Ectodermal cell (in vitro differentiated cells): ENCODE results near the gene RRP36.
"Not testable (repeated sequence)": the region's sequence is repeated elsewhere in the genome, so short reads cannot be mapped to it uniquely, and the experiment has no call there.

Source experiments
- H3K27ac ChIP-seq: 2 replicates; pipeline ENCODE4 v1.7.0; 2013; ENCODE audit warnings: mild to moderate bottlenecking, low read depth, low read length; ENCODE audit not compliant: insufficient read depth, poor library complexity, severe bottlenecking
- H3K27me3 ChIP-seq: 2 replicates; pipeline ENCODE4 v1.7.0; 2013; ENCODE audit warnings: mild to moderate bottlenecking, low read length; ENCODE audit not compliant: insufficient read depth, control insufficient read depth, poor library complexity, severe bottlenecking
- H3K36me3 ChIP-seq: one replicate; pipeline ENCODE4 v1.7.0; 2013; ENCODE audit warnings: low read length; ENCODE audit not compliant: control insufficient read depth, insufficient read depth
- H3K4me1 ChIP-seq: one replicate; pipeline ENCODE4 v1.7.0; 2013; ENCODE audit warnings: low read length; ENCODE audit not compliant: control insufficient read depth, insufficient read depth
- H3K4me3 ChIP-seq: 2 replicates; pipeline ENCODE4 v1.7.0; 2013; ENCODE audit warnings: low read depth, low read length, control low read depth; ENCODE audit not compliant: insufficient read depth
- H3K9me3 ChIP-seq: 2 replicates; pipeline ENCODE4 v1.7.0; 2013; ENCODE audit warnings: mild to moderate bottlenecking, low read length, moderate library complexity; ENCODE audit not compliant: control insufficient read depth
- WGBS, 2 experiments: methylation state at CpG; one replicate each; pipeline ENCODE4 v1.1.7; 2013; ENCODE audit warnings: missing lambda C conversion rate in 2 of 2; 5-methylcytosine and 5-hydroxymethylcytosine counted together

RRP36 gene

GRCh38 chr6:42984924-42985475 lies 36.4 kb upstream of the RRP36 start:
- no peaks in the 10 kb centered on the region for H3K9me3 ChIP-seq
- H3K4me1 ChIP-seq = peaks cover 10% of the 10 kb centered on the region
- peak overlapping the region; percentile 74 for H3K4me3 ChIP-seq
- H3K36me3 ChIP-seq = peaks cover 3% of the 10 kb centered on the region
- H3K27me3 ChIP-seq = no peaks in the 10 kb centered on the region
- WGBS, 2 experiments = 19 to 21% methylated on average over 13 of the region's 13 CpGs
- H3K27ac ChIP-seq = no peak overlapping the region

DNA sequence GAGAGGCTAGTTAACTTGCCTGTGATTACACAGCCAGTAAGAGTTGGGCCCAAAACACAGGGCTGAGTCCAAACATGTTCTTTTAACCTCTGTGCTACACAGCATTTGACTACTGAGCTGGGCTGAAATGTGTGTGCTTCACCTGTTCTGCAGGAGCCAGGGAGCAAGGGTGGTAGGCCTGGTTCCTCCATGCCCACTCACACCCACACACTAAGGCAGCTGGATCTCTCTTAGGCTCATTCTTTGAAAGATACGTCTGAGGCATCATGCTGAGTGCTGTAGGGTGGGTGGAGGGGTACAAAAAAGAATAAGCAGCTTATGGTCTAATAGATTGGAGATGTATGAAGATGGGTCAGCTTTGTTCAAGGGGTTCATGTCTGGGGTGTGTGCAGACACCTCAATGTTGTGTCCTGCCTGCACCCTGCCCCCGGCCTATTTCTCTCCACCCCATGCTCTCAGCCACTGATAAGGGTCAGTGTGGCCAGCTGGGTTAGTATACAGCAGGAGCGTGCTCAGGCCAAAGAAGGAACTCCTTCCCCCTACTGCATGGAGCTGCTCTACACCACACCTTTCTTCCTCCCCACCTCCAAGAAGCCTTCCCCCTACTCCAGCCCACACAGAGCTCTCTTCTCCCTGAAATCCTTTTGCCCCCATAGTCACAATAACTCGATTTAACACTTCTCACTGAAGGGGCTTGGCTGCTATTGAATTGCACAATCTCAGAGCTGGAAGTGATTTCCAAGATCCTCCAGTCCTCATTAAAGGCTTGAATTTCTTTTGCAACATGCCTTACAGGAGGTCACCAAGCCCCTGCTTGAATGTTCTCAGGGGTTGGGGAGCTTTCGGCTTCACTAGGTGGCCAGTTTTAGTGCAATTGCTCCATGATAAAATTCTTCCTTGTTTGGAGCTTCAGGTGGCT lies 33.6 kb upstream of the RRP36 start:
- no peaks in the 10 kb centered on the region for H3K27me3 ChIP-seq
- WGBS, 2 experiments = 87 to 93% methylated on average over 5 of the region's 5 CpGs
- H3K4me1 ChIP-seq = peaks cover 10% of the 10 kb centered on the region
- H3K4me3 ChIP-seq = no peak overlapping the region
- H3K27ac ChIP-seq = no peak overlapping the region
- peaks cover 3% of the 10 kb centered on the region for H3K36me3 ChIP-seq
- H3K9me3 ChIP-seq = no peaks in the 10 kb centered on the region

- WGBS, 2 experiments = 87 to 91% methylated on average over 1 of the region's 1 CpG
- H3K36me3 ChIP-seq = peaks cover 3% of the 10 kb centered on the region
- H3K9me3 ChIP-seq = no peaks in the 10 kb centered on the region
- H3K4me1 ChIP-seq = peaks cover 10% of the 10 kb centered on the region
- H3K27me3 ChIP-seq = no peaks in the 10 kb centered on the region
- no peak overlapping the region for H3K4me3 ChIP-seq
- H3K27ac ChIP-seq = no peak overlapping the region
These were observed 32.9 kb upstream of the RRP36 start for GRCh38 chr6:42988486-42989020.

- no peaks in the 10 kb centered on the region for H3K9me3 ChIP-seq
- 96% methylated on average over 5 of the region's 5 CpGs for WGBS, 2 experiments
- no peak overlapping the region for H3K4me3 ChIP-seq
- peaks cover 3% of the 10 kb centered on the region for H3K36me3 ChIP-seq
- no peak overlapping the region for H3K27ac ChIP-seq
- no peaks in the 10 kb centered on the region for H3K27me3 ChIP-seq
- peaks cover 10% of the 10 kb centered on the region for H3K4me1 ChIP-seq
These were observed 31.5 kb upstream of the RRP36 start for GRCh38 chr6:42989923-42990322.

DNA sequence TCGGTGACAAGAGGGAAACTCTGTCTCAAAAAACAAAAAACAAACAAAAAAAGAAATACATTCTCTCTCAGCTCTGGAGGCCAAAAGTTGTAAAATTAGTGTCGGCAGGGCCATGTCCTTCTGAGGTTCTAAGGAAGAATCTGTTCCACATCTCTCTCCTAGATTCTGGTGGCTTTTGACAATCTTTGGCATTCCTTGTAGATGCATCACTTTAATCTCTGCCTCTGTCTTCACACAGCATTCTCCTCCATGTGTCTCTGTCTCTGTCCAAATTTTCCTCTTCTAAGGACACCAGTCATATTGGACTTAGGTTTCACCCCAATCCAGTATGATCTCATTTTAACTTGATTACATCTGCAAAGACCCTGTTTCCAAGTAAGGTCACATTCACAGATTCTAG lies 28.0 kb upstream of the RRP36 start:
- Histone ChIP-seq H3K4me1 (no peaks in the 10 kb centered on the region), H3K27me3 (no peaks in the 10 kb centered on the region), H3K4me3 (no peak overlapping the region), H3K27ac (no peak overlapping the region), H3K9me3 (no peaks in the 10 kb centered on the region), H3K36me3 (no peaks in the 10 kb centered on the region)
- 95 to 96% methylated on average over 2 of the region's 2 CpGs for WGBS, 2 experiments

DNA sequence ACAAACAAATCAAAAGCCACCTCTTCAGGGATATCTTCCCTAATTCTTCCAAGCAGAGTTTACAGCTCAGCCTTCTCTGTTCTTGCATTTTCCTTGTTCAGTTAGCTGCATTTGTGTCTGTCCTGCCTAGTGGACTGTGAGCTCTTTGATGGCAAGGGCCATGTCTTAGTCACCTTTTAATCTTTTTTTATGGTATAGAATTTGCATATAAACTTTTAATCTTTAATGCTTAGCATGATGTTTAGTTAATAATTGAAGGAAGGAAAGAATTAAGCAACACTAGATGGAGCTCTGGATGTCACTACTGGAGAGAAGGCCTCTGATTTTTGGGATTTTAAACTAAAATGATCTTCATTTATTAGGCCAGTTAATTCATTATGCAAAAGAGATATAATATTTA lies 24.9 kb upstream of the RRP36 start:
- Histone ChIP-seq H3K36me3 (no peaks in the 10 kb centered on the region), H3K4me3 (no peak overlapping the region), H3K4me1 (no peaks in the 10 kb centered on the region), H3K27me3 (no peaks in the 10 kb centered on the region), H3K27ac (no peak overlapping the region), H3K9me3 (no peaks in the 10 kb centered on the region)

DNA sequence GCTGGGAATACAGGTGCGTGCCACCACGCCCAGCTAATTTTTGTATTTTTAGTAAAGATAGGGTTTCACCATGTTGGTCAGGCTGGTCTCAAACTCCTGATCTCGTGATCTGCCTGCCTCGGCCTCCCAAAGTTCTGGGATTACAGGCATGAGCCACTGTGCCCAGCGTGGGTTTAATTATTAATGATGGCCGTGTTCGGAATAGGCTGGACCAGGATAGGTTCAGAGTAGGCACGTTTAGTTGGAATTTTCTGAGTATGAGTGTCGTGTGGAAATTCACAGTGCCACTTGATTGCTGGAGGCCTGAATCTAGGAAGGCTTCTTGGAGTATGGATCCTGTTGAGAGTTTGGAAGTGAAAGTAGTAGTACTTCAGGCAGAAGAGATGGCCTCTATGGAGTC lies 23.2 kb upstream of the RRP36 start:
- not testable (repeated sequence) for H3K27me3 ChIP-seq, H3K36me3 ChIP-seq, H3K9me3 ChIP-seq, H3K4me1 ChIP-seq, H3K27ac ChIP-seq, H3K4me3 ChIP-seq
- 94% methylated on average over 9 of the region's 9 CpGs for WGBS, 2 experiments

GRCh38 chr6:43001843-43002242 lies 19.6 kb upstream of the RRP36 start:
- Histone ChIP-seq H3K4me1 (no peaks in the 10 kb centered on the region), H3K9me3 (no peaks in the 10 kb centered on the region), H3K27ac (no peak overlapping the region), H3K36me3 (peaks cover under 1% of the 10 kb centered on the region), H3K27me3 (no peaks in the 10 kb centered on the region), H3K4me3 (no peak overlapping the region)
- 94 to 95% methylated on average over 8 of the region's 8 CpGs for WGBS, 2 experiments

DNA sequence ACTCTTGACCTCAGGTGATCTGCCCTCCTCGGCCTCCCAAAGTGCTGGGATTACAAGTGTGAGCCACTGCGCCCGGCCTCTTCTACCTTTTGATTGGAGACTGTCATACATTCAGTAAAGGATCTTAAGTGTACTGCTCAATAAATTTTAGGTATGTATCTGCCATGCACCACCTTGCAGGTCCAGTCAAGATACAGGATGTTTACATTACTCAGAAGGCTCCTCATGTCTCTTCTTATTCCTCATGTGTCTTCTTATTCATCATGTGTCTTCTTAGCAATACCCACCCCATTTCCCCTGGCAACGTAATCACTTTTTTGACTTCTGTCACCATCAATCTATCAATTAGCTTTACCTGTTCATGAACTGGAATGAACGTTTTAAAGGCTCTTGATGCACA lies 15.6 kb upstream of the RRP36 start:
- WGBS, 2 experiments = 91 to 92% methylated on average over 5 of the region's 5 CpGs
- Histone ChIP-seq H3K4me1 (no peaks in the 10 kb centered on the region), H3K9me3 (no peaks in the 10 kb centered on the region), H3K36me3 (peaks cover 16% of the 10 kb centered on the region), H3K27ac (no peak overlapping the region), H3K4me3 (no peak overlapping the region), H3K27me3 (no peaks in the 10 kb centered on the region)

GRCh38 chr6:43006251-43006650 lies 15.2 kb upstream of the RRP36 start:
- Histone ChIP-seq H3K4me3 (no peak overlapping the region), H3K4me1 (no peaks in the 10 kb centered on the region), H3K27me3 (no peaks in the 10 kb centered on the region), H3K36me3 (peaks cover 19% of the 10 kb centered on the region), H3K27ac (no peak overlapping the region), H3K9me3 (no peaks in the 10 kb centered on the region)
- WGBS, 2 experiments = 93 to 95% methylated on average over 11 of the region's 11 CpGs
